ENCODE results near the gene GLRB.
"Not testable (repeated sequence)": the region's sequence is repeated elsewhere in the genome, so short reads cannot be mapped to it uniquely, and the experiment has no call there.

GLRB gene

DNA sequence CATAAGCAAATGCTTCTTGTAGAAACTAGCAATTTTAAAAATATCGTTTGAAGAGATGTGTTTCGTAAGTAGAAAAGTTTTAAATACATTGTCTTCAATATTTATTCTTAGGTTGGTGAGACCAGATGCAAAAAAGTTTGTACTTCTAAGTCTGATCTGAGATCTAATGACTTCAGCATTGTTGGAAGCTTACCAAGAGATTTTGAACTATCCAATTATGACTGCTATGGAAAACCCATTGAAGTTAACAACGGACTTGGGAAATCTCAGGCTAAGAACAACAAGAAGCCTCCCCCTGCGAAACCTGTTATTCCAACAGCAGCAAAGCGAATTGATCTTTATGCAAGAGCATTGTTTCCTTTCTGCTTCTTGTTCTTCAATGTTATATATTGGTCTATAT, 94.4 kb downstream of the GLRB start:
- no peak for TF ChIP-seq EZH2phosphoT487 (IDR thresholded peaks at IDR 0.05; ENCODE audit: low read length)
- TF ChIP-seq, protein P1, sequence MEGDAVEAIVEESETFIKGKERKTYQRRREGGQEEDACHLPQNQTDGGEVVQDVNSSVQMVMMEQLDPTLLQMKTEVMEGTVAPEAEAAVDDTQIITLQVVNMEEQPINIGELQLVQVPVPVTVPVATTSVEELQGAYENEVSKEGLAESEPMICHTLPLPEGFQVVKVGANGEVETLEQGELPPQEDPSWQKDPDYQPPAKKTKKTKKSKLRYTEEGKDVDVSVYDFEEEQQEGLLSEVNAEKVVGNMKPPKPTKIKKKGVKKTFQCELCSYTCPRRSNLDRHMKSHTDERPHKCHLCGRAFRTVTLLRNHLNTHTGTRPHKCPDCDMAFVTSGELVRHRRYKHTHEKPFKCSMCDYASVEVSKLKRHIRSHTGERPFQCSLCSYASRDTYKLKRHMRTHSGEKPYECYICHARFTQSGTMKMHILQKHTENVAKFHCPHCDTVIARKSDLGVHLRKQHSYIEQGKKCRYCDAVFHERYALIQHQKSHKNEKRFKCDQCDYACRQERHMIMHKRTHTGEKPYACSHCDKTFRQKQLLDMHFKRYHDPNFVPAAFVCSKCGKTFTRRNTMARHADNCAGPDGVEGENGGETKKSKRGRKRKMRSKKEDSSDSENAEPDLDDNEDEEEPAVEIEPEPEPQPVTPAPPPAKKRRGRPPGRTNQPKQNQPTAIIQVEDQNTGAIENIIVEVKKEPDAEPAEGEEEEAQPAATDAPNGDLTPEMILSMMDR (IDR thresholded peaks at IDR 0.05; ENCODE audit: low read length): no peak
- no peak for TF ChIP-seq EZH2 (optimal IDR thresholded peaks at IDR 0.05; ENCODE audit: low read depth, low read length)
- no peaks in the 10 kb centered on the region for H4K20me1 ChIP-seq (ENCODE audit: insufficient read depth, low read length)
- no peaks in the 10 kb centered on the region for H3F3A ChIP-seq (ENCODE audit: insufficient read depth, low read length)
- H2AFZ ChIP-seq (ENCODE audit: low read length): no peak overlapping the region
- H3K27me3 ChIP-seq (replicated peaks; ENCODE audit: insufficient read depth, low read length): no peaks in the 10 kb centered on the region
- H3K9ac ChIP-seq (ENCODE audit: low read length): no peak overlapping the region
- no peaks in the 10 kb centered on the region for H3K36me3 ChIP-seq (replicated peaks; ENCODE audit: insufficient read depth, low read length)
- H3K4me3 ChIP-seq (ENCODE audit: low read length): no peak overlapping the region
- DNase-seq: no peak
- no peaks in the 10 kb centered on the region for H3K9me3 ChIP-seq (replicated peaks; ENCODE audit: insufficient read depth, low read length)
- H3K79me2 ChIP-seq (ENCODE audit: low read length): no peaks in the 10 kb centered on the region
- H3K4me2 ChIP-seq (ENCODE audit: low read depth, low read length): no peak overlapping the region
- no peak overlapping the region for H3K27ac ChIP-seq (ENCODE audit: low read length)
- H3K4me1 ChIP-seq (ENCODE audit: low read length): peaks cover 13% of the 10 kb centered on the region
- no peaks in the 10 kb centered on the region for H3K9me2 ChIP-seq (replicated peaks; ENCODE audit: insufficient read depth, low read length)

DNA sequence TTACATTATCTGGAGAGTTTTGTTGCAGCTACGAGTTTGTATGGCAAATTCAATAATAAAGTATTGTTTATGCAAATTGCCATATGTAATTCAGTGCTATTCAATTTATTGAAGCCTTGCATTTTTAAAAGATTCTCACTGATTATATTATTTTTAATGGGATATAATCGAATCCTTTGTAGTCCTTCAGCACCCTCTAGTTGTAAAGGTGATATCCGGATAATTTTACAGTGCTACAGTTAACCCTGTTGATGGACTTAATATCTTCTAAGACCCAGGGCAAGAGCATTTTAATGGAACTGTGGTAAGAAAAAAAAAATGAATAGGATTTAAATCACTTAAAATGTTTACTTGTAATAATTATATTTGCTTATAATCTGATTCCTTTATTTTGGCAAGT, 96.1 kb downstream of the GLRB start:
- H4K20me1 ChIP-seq (ENCODE audit: insufficient read depth, low read length): no peaks in the 10 kb centered on the region
- DNase-seq: no peak
- no peaks in the 10 kb centered on the region for H3K9me3 ChIP-seq (replicated peaks; ENCODE audit: insufficient read depth, low read length)
- H3K4me2 ChIP-seq (ENCODE audit: low read depth, low read length): no peak overlapping the region
- H3K4me1 ChIP-seq (ENCODE audit: low read length): no peaks in the 10 kb centered on the region
- H3K36me3 ChIP-seq (replicated peaks; ENCODE audit: insufficient read depth, low read length): no peaks in the 10 kb centered on the region
- no peak overlapping the region for H2AFZ ChIP-seq (ENCODE audit: low read length)
- H3K4me3 ChIP-seq (ENCODE audit: low read length): no peak overlapping the region
- no peak overlapping the region for H3K27ac ChIP-seq (ENCODE audit: low read length)
- no peaks in the 10 kb centered on the region for H3K79me2 ChIP-seq (ENCODE audit: low read length)
- no peak overlapping the region for H3K9ac ChIP-seq (ENCODE audit: low read length)
- no peaks in the 10 kb centered on the region for H3K27me3 ChIP-seq (replicated peaks; ENCODE audit: insufficient read depth, low read length)
- no peaks in the 10 kb centered on the region for H3K9me2 ChIP-seq (replicated peaks; ENCODE audit: insufficient read depth, low read length)
- H3F3A ChIP-seq (ENCODE audit: insufficient read depth, low read length): no peaks in the 10 kb centered on the region
- no peak for TF ChIP-seq EZH2phosphoT487 (IDR thresholded peaks at IDR 0.05; ENCODE audit: low read length)
- TF ChIP-seq, protein P1 (IDR thresholded peaks at IDR 0.05; ENCODE audit: low read length): no peak
- TF ChIP-seq EZH2 (optimal IDR thresholded peaks at IDR 0.05; ENCODE audit: low read depth, low read length): no peak

DNA sequence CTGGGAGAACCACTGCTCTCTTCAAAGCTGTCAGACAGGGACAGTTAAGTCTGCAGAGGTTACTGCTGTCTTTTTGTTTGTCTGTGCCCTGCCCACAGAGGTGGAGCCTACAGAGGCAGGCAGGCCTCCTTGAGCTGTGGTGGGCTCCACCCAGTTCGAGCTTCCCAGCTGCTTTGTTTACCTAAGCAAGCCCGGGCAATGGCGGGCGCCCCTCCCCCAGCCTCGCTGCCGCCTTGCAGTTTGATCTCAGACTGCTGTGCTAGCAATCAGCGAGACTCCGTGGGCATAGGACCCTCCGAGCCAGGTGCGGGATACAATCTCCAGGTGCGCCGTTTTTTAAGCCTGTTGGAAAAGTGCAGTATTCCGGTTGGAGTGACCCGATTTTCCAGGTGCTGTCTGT, 104.3 kb downstream of the GLRB start:
- H3K36me3 ChIP-seq (replicated peaks; ENCODE audit: insufficient read depth, low read length); H3F3A ChIP-seq (ENCODE audit: insufficient read depth, low read length); H4K20me1 ChIP-seq (ENCODE audit: insufficient read depth, low read length); H3K4me2 ChIP-seq (ENCODE audit: low read depth, low read length); H2AFZ ChIP-seq (ENCODE audit: low read length); H3K79me2 ChIP-seq (ENCODE audit: low read length); H3K9ac ChIP-seq (ENCODE audit: low read length); H3K27ac ChIP-seq (ENCODE audit: low read length); DNase-seq; H3K27me3 ChIP-seq (replicated peaks; ENCODE audit: insufficient read depth, low read length); H3K4me1 ChIP-seq (ENCODE audit: low read length); H3K9me2 ChIP-seq (replicated peaks; ENCODE audit: insufficient read depth, low read length); H3K4me3 ChIP-seq (ENCODE audit: low read length); H3K9me3 ChIP-seq (replicated peaks; ENCODE audit: insufficient read depth, low read length): not testable (repeated sequence)

DNA sequence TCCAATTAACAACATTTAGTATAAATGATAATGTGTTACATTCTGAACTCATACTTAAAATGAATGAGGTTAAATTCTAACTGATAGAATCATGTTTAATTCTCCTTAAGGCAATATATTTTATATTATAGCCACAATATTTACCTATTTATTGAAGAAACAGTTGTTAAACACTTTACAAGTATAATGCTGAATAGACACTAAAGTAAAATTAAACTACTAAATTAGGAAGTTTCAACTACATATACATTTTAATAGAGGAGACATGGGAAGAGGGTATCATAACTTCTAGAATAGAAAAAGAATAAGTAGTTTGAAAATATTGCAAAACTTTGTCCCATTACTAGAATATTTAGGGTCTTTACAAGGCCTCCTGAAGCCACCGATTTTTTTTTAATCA, 108.3 kb downstream of the GLRB start:
- H3K36me3 ChIP-seq (replicated peaks; ENCODE audit: insufficient read depth, low read length): no peaks in the 10 kb centered on the region
- no peak overlapping the region for H3K4me3 ChIP-seq (ENCODE audit: low read length)
- H3K9ac ChIP-seq (ENCODE audit: low read length): no peak overlapping the region
- H3K27me3 ChIP-seq (replicated peaks; ENCODE audit: insufficient read depth, low read length): no peaks in the 10 kb centered on the region
- no peaks in the 10 kb centered on the region for H3F3A ChIP-seq (ENCODE audit: insufficient read depth, low read length)
- H3K27ac ChIP-seq (ENCODE audit: low read length): no peak overlapping the region
- H3K4me2 ChIP-seq (ENCODE audit: low read depth, low read length): no peak overlapping the region
- H3K4me1 ChIP-seq (ENCODE audit: low read length): no peaks in the 10 kb centered on the region
- H3K79me2 ChIP-seq (ENCODE audit: low read length): no peaks in the 10 kb centered on the region
- DNase-seq: no peak
- H3K9me2 ChIP-seq (replicated peaks; ENCODE audit: insufficient read depth, low read length): no peaks in the 10 kb centered on the region
- no peaks in the 10 kb centered on the region for H4K20me1 ChIP-seq (ENCODE audit: insufficient read depth, low read length)
- TF ChIP-seq EZH2phosphoT487 (IDR thresholded peaks at IDR 0.05; ENCODE audit: low read length): no peak
- TF ChIP-seq, protein P1 (IDR thresholded peaks at IDR 0.05; ENCODE audit: low read length): no peak
- H3K9me3 ChIP-seq (replicated peaks; ENCODE audit: insufficient read depth, low read length): no peaks in the 10 kb centered on the region
- no peak overlapping the region for H2AFZ ChIP-seq (ENCODE audit: low read length)
